GM12878 (cell line): ENCODE data around the gene KRTAP10-5. TPM values are rescaled to one million over a fixed set of nuclear protein-coding genes. Genes with fewer than 3 reads are reported as not detected.

Source experiments
- ATAC-seq: fragments of 200-7000 bp; cut with Tn5 transposase; 3 replicates; pipeline ENCODE4 v1.9.1; 2020; ENCODE audit warnings: mild to moderate bottlenecking, moderate library complexity
- BruUV-seq: library from RNA; stranded (reverse); fragments of 400-500 nt; replicated peaks from 2 replicates; lab custom pipeline; 2021; lab: Mats Ljungman, UMichigan
- CTCF ChIA-PET: fragments of 300-600 bp; sonication (Branson Sonifier 250); formaldehyde crosslinking; extraction: SDS; loops from one replicate; lab custom pipeline; 2021; ENCODE audit warnings: inconsistent platforms; lab: Yijun Ruan, JAX
- POLR2A ChIA-PET: fragments of 350-600 bp; formaldehyde crosslinking; extraction: SDS; loops from one replicate; lab custom pipeline; 2021; ENCODE audit warnings: inconsistent platforms; lab: Charles Lee
- RAD21 ChIA-PET: fragments of 300-600 bp; sonication (Branson Sonifier 250); formaldehyde crosslinking; loops from one replicate; lab custom pipeline; 2023; ENCODE audit warnings: antibody characterized with exemption; ENCODE audit not compliant: unreplicated experiment; lab: Charles Lee
- SMC1A ChIA-PET: fragments of 300-600 bp; sonication (Branson Sonifier 250); formaldehyde crosslinking; loops from one replicate; lab custom pipeline; 2023; ENCODE audit not compliant: unreplicated experiment, uncharacterized antibody; lab: Charles Lee
- DNase-seq: peaks from one replicate; pipeline ENCODE4 v3.0.0-alpha.2; 2011; ENCODE audit warnings: low read depth, low spot score
- FAIRE-seq: peaks from 3 replicates; lab custom pipeline; 2011; peaks lifted over from hg19 to GRCh38; lab: Jason Lieb, UNC
- H2AFZ ChIP-seq: 2 replicates; pipeline ENCODE4 v1.6.0; 2011; ENCODE audit warnings: low read depth, low read length, control low read depth; ENCODE audit not compliant: control insufficient read depth
- H3K27ac ChIP-seq: 2 replicates; pipeline ENCODE4 v1.5.1; 2011; ENCODE audit warnings: control low read depth; ENCODE audit not compliant: control insufficient read depth, insufficient read depth
- H3K27me3 ChIP-seq, 2 experiments: replicated peaks in 1 of 2; 2 replicates each; pipeline versions ENCODE4 v1.6.0 to v1.6.1; 2011; ENCODE audit warnings: low read length in 1 of 2; ENCODE audit not compliant: control insufficient read depth in 2 of 2, insufficient read depth in 2 of 2
- H3K36me3 ChIP-seq, 2 experiments: 2 replicates each; pipeline ENCODE4 v1.5.1; 2011; ENCODE audit warnings: low read length in 1 of 2; ENCODE audit not compliant: control insufficient read depth in 2 of 2, insufficient read depth in 2 of 2
- H3K4me1 ChIP-seq: 2 replicates; pipeline ENCODE4 v1.6.1; 2011; ENCODE audit warnings: mild to moderate bottlenecking, low read length, moderate library complexity, mixed read lengths; ENCODE audit not compliant: control insufficient read depth, insufficient read depth
- H3K4me2 ChIP-seq: 2 replicates; pipeline ENCODE4 v1.6.0; 2011; ENCODE audit warnings: control low read depth; ENCODE audit not compliant: control insufficient read depth, insufficient read depth
- H3K4me3 ChIP-seq: fragments of 200-600 bp; sonication (generic); 2 replicates; pipeline ENCODE4 v1.5.1; 2016
- H3K79me2 ChIP-seq: 2 replicates; pipeline ENCODE4 v1.6.0; 2011; ENCODE audit warnings: low read length; ENCODE audit not compliant: control insufficient read depth, insufficient read depth
- H3K9ac ChIP-seq: 2 replicates; pipeline ENCODE4 v1.8.0; 2011; ENCODE audit warnings: low read length, control low read depth, mixed read lengths; ENCODE audit not compliant: control insufficient read depth, insufficient read depth
- H3K9me3 ChIP-seq: replicated peaks from 3 replicates; pipeline ENCODE4 v1.5.1; 2011; ENCODE audit warnings: mild to moderate bottlenecking, low read length; ENCODE audit not compliant: control insufficient read depth, insufficient read depth
- H4K20me1 ChIP-seq: 2 replicates; pipeline ENCODE4 v1.6.0; 2011; ENCODE audit not compliant: control insufficient read depth, insufficient read depth
- BMI1 ChIP-seq: fragments of 450-650 bp; IDR thresholded peaks from 2 replicates; pipeline ENCODE4 v1.6.1; 2016; ENCODE audit warnings: mild to moderate bottlenecking, moderate library complexity, borderline replicate concordance
- CBX5 ChIP-seq: sonication (generic); IDR thresholded peaks from 2 replicates; pipeline ENCODE4 v1.6.1; 2016; ENCODE audit warnings: low read depth, moderate library complexity, mild to moderate bottlenecking, inconsistent platforms
- CREM ChIP-seq: IDR thresholded peaks from 2 replicates; pipeline ENCODE4 v1.6.1; 2014; ENCODE audit warnings: antibody characterized with exemption, low read depth
- IRF4 ChIP-seq: IDR thresholded peaks from 2 replicates; pipeline ENCODE4 v1.6.1; 2011; ENCODE audit warnings: low read depth, low read length
- JUNB ChIP-seq: IDR thresholded peaks from 2 replicates; pipeline ENCODE4 v1.6.1; 2016; ENCODE audit warnings: antibody characterized with exemption, mild to moderate bottlenecking
- KLF5 ChIP-seq: fragments of 450-650 bp; IDR thresholded peaks from 2 replicates; pipeline ENCODE4 v1.6.1; 2014; ENCODE audit warnings: mild to moderate bottlenecking; ENCODE audit not compliant: partially characterized antibody
- MTA2 ChIP-seq: fragments of 450-650 bp; IDR thresholded peaks from 2 replicates; pipeline ENCODE4 v1.6.1; 2016; ENCODE audit warnings: low read depth, mild to moderate bottlenecking, moderate library complexity
- NFXL1 ChIP-seq: fragments of 450-650 bp; IDR thresholded peaks from 2 replicates; pipeline ENCODE4 v1.6.1; 2017; ENCODE audit warnings: antibody characterized with exemption, mild to moderate bottlenecking, borderline replicate concordance
- NFYB ChIP-seq: IDR thresholded peaks from 2 replicates; pipeline ENCODE4 v1.6.1; 2011; ENCODE audit warnings: low read depth, mild to moderate bottlenecking, low read length, improper control_type of control experiment, moderate library complexity; ENCODE audit not compliant: insufficient read depth
- POLR2AphosphoS2 ChIP-seq: IDR thresholded peaks from 2 replicates; pipeline ENCODE4 v1.6.1; 2011; ENCODE audit warnings: low read depth, mild to moderate bottlenecking, low read length, improper control_type of control experiment, moderate library complexity
- SUPT20H ChIP-seq: IDR thresholded peaks from 2 replicates; pipeline ENCODE4 v1.6.1; 2011; ENCODE audit warnings: low read depth, mild to moderate bottlenecking, low read length, moderate library complexity, borderline replicate concordance; ENCODE audit not compliant: control insufficient read depth
- TBL1XR1 ChIP-seq: IDR thresholded peaks from 2 replicates; pipeline ENCODE4 v1.6.1; 2012; ENCODE audit warnings: low read depth, low read length, improper control_type of control experiment
- TCF12 ChIP-seq: IDR thresholded peaks from 2 replicates; pipeline ENCODE4 v1.6.1; 2011; ENCODE audit warnings: low read depth, mild to moderate bottlenecking, low read length
- WGBS: methylation state at CpG from one replicate; pipeline ENCODE4 v1.1.6; 2016; ENCODE audit warnings: low lambda C conversion rate; ENCODE audit not compliant: insufficient replicate concordance, insufficient coverage; ENCODE audit errors: missing lambda C conversion rate; 5-methylcytosine and 5-hydroxymethylcytosine counted together
- in situ Hi-C: fragments of 300-500 bp; cut with MboI; formaldehyde crosslinking; loops from 9 replicates; pipeline ENCODE4 v1.14.3; 2018; ENCODE audit warnings: mixed read lengths
- intact Hi-C: fragments of 100-400 bp; cut with micrococcal nuclease; formaldehyde crosslinking; loops from one replicate; pipeline ENCODE4 v1.14.2; 2022; ENCODE audit not compliant: unreplicated experiment
- polyA plus RNA-seq, 11 experiments: library from polyadenylated mRNA; depleted of rRNA in 4 of 11; unstranded in 6 of 11; stranded (reverse) in 5 of 11; fragments of >200 nt; fragmentation: Nextera tagmentation in 4 of 11; fragmentation: Illumina TruSeq in 1 of 11; extraction: Ambion mirVana in 4 of 11; extraction: Trizol in 1 of 11; gene quantifications; 1 replicate in 1 of 11; 2 replicates in 10 of 11; pipeline versions ENCODE4 v1.2.1 to v1.2.3, GENCODE V29; 2011 to 2016; ENCODE audit warnings: inconsistent platforms in 2 of 11, missing spikeins in 2 of 11, low read depth in 1 of 11
- total RNA-seq, 4 experiments: library from RNA; depleted of rRNA in 3 of 4; stranded (reverse); fragments of >200 nt in 3 of 4; fragmentation: Illumina TruSeq in 1 of 4; extraction: Trizol in 1 of 4; gene quantifications; 2 replicates each; pipeline versions ENCODE4 v1.2.1 to v1.2.3, GENCODE V29; 2013 to 2021
- TF ChIP-seq, protein P1 (sequence below): fragments of 450-650 bp; conservative IDR thresholded peaks from 2 replicates; pipeline ENCODE4 v1.6.1; 2017; ENCODE audit warnings: mild to moderate bottlenecking, moderate library complexity
- TF ChIP-seq, protein P2 (sequence below): IDR thresholded peaks from 2 replicates; pipeline ENCODE4 v1.6.1; 2011; ENCODE audit warnings: mild to moderate bottlenecking, low read depth, low read length, moderate library complexity; ENCODE audit not compliant: insufficient replicate concordance
- TF ChIP-seq, protein P3 (sequence below): fragments of 450-650 bp; IDR thresholded peaks from 2 replicates; pipeline ENCODE4 v1.6.1; 2017; ENCODE audit warnings: mild to moderate bottlenecking, low read depth, inconsistent platforms; ENCODE audit not compliant: poor library complexity, severe bottlenecking

The KRTAP10-5 gene
- total and polyA plus RNA-seq, 10 of the 15 experiments (the other 5 are each of a cell fraction or from before 2014, with no cell fraction given): not detected

DNA sequence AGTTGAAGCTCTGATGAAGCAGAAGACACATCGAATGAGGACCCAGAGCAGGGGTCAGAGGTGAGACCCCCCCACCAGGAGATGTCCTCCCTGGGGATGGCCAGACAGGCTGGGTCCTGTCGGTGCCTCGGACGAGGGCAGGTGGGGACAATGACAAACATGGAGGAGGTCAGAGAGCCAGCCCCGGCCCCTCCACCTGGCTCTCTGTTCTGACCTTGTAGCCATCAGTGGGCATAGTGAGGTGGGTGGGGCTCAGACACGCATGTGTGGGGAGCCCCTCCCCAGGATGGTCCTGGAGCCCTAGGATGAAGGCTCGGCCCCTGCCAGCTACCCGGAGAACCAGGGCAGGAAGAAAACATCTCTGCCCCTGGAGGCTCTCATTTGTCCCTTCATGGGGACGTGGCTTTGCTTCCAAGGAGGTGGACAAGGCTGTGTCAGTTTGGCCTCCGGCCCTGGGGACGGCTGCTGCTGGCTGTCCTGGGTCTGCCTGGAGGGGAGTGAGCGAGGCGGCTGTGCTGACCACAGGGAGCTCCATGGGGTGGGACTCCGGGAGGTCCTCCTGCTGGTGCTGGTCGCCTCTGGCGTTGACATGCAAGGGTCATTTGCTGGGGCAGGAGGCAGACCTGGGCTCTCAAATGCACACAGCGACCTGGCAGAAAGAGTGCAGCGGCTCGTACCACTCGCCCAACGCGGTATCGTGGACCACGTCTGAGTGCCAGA is 9.3 kb upstream of the KRTAP10-5 start (continued):
- TF ChIP-seq SUPT20H: no peak
- TF ChIP-seq, protein P1, sequence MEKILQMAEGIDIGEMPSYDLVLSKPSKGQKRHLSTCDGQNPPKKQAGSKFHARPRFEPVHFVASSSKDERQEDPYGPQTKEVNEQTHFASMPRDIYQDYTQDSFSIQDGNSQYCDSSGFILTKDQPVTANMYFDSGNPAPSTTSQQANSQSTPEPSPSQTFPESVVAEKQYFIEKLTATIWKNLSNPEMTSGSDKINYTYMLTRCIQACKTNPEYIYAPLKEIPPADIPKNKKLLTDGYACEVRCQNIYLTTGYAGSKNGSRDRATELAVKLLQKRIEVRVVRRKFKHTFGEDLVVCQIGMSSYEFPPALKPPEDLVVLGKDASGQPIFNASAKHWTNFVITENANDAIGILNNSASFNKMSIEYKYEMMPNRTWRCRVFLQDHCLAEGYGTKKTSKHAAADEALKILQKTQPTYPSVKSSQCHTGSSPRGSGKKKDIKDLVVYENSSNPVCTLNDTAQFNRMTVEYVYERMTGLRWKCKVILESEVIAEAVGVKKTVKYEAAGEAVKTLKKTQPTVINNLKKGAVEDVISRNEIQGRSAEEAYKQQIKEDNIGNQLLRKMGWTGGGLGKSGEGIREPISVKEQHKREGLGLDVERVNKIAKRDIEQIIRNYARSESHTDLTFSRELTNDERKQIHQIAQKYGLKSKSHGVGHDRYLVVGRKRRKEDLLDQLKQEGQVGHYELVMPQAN: no peak
- no peak for TF ChIP-seq CBX5
- TF ChIP-seq NFYB: no peak

DNA sequence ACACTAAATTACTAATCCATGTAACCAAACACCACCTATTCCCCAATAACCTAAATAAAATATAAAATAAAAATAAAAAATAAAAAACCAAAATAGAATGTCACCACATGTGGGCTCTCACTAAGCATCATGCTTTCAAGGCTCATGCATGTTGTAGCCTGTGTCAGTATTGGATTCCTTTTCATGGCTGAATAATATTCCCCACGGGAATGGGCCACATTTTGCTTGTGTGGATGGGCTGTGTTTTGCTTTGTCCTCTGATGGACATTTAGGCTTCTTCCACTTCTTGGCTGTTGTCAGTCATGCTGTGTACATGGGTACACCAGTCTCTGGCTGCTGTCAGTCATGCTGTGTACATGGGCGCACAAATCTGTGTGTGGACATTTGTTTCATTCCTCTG is 8.7 kb upstream of the KRTAP10-5 start:
- ATAC-seq: no peak
- intact Hi-C loops: no loop called here
- RAD21 ChIA-PET: no interaction called here
- no peak for TF ChIP-seq KLF5
- no peak for TF ChIP-seq IRF4
- no peak for TF ChIP-seq MTA2
- TF ChIP-seq BMI1: no peak
- TF ChIP-seq, protein P1: no peak
- no peak for TF ChIP-seq TCF12
- no peak for TF ChIP-seq POLR2AphosphoS2
- no peak for TF ChIP-seq TBL1XR1
- TF ChIP-seq, protein P2, sequence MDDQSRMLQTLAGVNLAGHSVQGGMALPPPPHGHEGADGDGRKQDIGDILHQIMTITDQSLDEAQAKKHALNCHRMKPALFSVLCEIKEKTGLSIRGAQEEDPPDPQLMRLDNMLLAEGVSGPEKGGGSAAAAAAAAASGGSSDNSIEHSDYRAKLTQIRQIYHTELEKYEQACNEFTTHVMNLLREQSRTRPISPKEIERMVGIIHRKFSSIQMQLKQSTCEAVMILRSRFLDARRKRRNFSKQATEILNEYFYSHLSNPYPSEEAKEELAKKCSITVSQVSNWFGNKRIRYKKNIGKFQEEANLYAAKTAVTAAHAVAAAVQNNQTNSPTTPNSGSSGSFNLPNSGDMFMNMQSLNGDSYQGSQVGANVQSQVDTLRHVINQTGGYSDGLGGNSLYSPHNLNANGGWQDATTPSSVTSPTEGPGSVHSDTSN: no peak
- TF ChIP-seq NFXL1: no peak
- TF ChIP-seq JUNB: no peak
- TF ChIP-seq, protein P3, sequence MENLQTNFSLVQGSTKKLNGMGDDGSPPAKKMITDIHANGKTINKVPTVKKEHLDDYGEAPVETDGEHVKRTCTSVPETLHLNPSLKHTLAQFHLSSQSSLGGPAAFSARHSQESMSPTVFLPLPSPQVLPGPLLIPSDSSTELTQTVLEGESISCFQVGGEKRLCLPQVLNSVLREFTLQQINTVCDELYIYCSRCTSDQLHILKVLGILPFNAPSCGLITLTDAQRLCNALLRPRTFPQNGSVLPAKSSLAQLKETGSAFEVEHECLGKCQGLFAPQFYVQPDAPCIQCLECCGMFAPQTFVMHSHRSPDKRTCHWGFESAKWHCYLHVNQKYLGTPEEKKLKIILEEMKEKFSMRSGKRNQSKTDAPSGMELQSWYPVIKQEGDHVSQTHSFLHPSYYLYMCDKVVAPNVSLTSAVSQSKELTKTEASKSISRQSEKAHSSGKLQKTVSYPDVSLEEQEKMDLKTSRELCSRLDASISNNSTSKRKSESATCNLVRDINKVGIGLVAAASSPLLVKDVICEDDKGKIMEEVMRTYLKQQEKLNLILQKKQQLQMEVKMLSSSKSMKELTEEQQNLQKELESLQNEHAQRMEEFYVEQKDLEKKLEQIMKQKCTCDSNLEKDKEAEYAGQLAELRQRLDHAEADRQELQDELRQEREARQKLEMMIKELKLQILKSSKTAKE: no peak
- no peak for TF ChIP-seq CREM

More for the DNA sequence above, 8.7 kb upstream of the KRTAP10-5 start:
- Histone ChIP-seq H2AFZ (no peak overlapping the region), H3K9me3 (no peaks in the 10 kb centered on the region), H3K27me3 (no peaks in the 10 kb centered on the region), H3K36me3 (no peaks in the 10 kb centered on the region), H3K79me2 (no peaks in the 10 kb centered on the region), H3K4me2 (no peak overlapping the region), H3K9ac (no peak overlapping the region), H4K20me1 (no peaks in the 10 kb centered on the region), H3K4me3 (no peak overlapping the region), H3K4me1 (no peaks in the 10 kb centered on the region), H3K27ac (no peak overlapping the region)
- in situ Hi-C loops: no loop called here
- SMC1A ChIA-PET: no interaction called here
- DNase-seq (no peak), FAIRE-seq (no peak)
- 32% methylated on average over 2 of the region's 2 CpGs for WGBS
- POLR2A ChIA-PET: no interaction called here
- no TSS peak for BruUV-seq
- CTCF ChIA-PET: no interaction called here
